Suprapubic skin (tissue), 4 donors: ENCODE data around the gene KCNT2.

Experiments used
- EP300 ChIP-seq: sonication (generic); formaldehyde crosslinking; IDR thresholded peaks from one replicate; pipeline ENCODE4 v1.6.1; 2017; ENCODE audit warnings: antibody characterized with exemption
- POLR2A ChIP-seq, 2 donors: fragments of 450-650 bp; IDR thresholded peaks; one replicate each; pipeline ENCODE4 v1.6.1; 2017; ENCODE audit warnings: antibody characterized with exemption in 2 of 2, mild to moderate bottlenecking in 2 of 2, moderate library complexity in 2 of 2
- POLR2AphosphoS5 ChIP-seq, 3 donors: sonication (generic); formaldehyde crosslinking; IDR thresholded peaks; one replicate each; pipeline ENCODE4 v1.6.1; 2017; ENCODE audit warnings: antibody characterized with exemption in 3 of 3
- TF ChIP-seq, protein P1 (sequence below), 2 donors: fragments of 200-600 bp in 1 of 2; fragments of 450-650 bp in 1 of 2; sonication (generic) in 1 of 2; IDR thresholded peaks; one replicate each; pipeline ENCODE4 v1.5.1; 2016 to 2019; ENCODE audit warnings: antibody characterized with exemption in 2 of 2, mild to moderate bottlenecking in 1 of 2, moderate library complexity in 1 of 2

DNA sequence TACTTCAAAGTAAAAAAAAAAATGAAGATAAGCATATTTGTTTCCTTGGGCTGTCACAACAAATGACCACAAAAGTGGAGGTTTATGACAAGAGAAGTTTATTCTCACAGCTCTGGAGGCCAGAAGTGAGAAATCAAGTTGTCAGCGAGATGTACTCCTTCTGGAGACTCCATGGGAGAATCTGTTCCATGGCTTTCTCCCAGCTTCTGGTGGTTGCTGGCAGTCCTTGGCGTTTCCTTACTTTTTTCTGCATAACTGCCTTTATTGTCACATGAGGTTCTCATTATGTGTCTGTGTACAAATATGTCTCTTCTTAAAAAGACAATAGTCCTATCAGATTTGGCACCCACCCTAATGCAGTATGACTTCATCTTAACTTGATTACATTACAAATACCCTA, 398.3 kb downstream of the KCNT2 start:
- TF ChIP-seq, protein P1, sequence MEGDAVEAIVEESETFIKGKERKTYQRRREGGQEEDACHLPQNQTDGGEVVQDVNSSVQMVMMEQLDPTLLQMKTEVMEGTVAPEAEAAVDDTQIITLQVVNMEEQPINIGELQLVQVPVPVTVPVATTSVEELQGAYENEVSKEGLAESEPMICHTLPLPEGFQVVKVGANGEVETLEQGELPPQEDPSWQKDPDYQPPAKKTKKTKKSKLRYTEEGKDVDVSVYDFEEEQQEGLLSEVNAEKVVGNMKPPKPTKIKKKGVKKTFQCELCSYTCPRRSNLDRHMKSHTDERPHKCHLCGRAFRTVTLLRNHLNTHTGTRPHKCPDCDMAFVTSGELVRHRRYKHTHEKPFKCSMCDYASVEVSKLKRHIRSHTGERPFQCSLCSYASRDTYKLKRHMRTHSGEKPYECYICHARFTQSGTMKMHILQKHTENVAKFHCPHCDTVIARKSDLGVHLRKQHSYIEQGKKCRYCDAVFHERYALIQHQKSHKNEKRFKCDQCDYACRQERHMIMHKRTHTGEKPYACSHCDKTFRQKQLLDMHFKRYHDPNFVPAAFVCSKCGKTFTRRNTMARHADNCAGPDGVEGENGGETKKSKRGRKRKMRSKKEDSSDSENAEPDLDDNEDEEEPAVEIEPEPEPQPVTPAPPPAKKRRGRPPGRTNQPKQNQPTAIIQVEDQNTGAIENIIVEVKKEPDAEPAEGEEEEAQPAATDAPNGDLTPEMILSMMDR (IDR thresholded peaks at IDR 0.05): no peak
- TF ChIP-seq POLR2A (IDR thresholded peaks at IDR 0.05) (no peak), EP300 (no peak), POLR2AphosphoS5 (IDR thresholded peaks at IDR 0.05) (no peak)
